Spleen (tissue), 7 donors: ENCODE data around the gene AMN.

ENCODE experiments used
- POLR2A ChIP-seq, 3 donors: fragments of 450-650 bp; IDR thresholded peaks; one replicate each; pipeline ENCODE4 v1.5.1; 2017; ENCODE audit warnings: antibody characterized with exemption in 3 of 3, mild to moderate bottlenecking in 1 of 3
- TF ChIP-seq, protein P1 (sequence below), 11 experiments: fragments of 200-600 bp in 7 of 11; fragments of 450-650 bp in 4 of 11; sonication (generic) in 4 of 11; IDR thresholded peaks in 8 of 11; conservative IDR thresholded peaks in 3 of 11; 1 replicate in 7 of 11; 2 replicates in 4 of 11; pipeline versions ENCODE4 v1.4.0 to v1.8.0; 2016 to 2021; ENCODE audit warnings: antibody characterized with exemption in 11 of 11, inconsistent platforms in 4 of 11, mild to moderate bottlenecking in 1 of 11
- donor health status: DM: no; HTN: no; CAD: no; lungs with moderate emphysema.
- donor health status: DM: no; HTN: no; CAD: no.
- donor health status: DM: no; HTN: no; CAD: no.

DNA sequence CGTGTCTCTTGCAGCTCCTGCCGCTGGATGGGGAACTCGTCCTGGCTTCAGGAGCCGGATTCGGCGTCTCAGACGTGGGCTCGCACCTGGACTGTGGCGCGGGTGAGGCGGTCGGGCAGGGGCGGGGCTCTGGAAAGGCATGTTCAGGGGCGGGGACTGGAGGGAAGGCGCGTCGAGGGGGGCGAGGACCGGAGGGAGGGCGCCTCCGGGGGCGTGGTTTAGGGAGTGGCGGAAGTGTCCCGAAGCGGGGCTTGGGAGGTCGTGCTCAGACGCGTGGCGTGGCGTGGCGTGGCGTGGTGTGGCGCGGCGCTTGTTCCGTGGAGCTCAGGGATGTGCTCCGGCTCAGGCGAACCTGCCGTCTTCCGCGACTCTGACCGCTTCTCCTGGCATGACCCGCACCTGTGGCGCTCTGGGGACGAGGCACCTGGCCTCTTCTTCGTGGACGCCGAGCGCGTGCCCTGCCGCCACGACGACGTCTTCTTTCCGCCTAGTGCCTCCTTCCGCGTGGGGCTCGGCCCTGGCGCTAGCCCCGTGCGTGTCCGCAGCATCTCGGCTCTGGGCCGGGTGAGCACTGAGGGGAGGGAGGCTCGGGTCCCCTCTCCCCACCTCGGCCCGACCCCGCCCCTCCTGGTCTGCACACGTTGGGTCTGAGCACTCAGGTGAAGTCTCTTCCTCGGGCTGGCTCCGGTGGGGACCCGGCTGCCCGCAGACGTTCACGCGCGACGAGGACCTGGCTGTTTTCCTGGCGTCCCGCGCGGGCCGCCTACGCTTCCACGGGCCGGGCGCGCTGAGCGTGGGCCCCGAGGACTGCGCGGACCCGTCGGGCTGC is 6.2 kb downstream of the AMN start:
- TF ChIP-seq, protein P1, sequence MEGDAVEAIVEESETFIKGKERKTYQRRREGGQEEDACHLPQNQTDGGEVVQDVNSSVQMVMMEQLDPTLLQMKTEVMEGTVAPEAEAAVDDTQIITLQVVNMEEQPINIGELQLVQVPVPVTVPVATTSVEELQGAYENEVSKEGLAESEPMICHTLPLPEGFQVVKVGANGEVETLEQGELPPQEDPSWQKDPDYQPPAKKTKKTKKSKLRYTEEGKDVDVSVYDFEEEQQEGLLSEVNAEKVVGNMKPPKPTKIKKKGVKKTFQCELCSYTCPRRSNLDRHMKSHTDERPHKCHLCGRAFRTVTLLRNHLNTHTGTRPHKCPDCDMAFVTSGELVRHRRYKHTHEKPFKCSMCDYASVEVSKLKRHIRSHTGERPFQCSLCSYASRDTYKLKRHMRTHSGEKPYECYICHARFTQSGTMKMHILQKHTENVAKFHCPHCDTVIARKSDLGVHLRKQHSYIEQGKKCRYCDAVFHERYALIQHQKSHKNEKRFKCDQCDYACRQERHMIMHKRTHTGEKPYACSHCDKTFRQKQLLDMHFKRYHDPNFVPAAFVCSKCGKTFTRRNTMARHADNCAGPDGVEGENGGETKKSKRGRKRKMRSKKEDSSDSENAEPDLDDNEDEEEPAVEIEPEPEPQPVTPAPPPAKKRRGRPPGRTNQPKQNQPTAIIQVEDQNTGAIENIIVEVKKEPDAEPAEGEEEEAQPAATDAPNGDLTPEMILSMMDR (IDR thresholded peaks at IDR 0.05 in 8 of 11, conservative IDR thresholded peaks at IDR 0.05 in 3 of 11): no peak
- no peak for TF ChIP-seq POLR2A (IDR thresholded peaks at IDR 0.05)
